Lower leg skin (tissue), 4 donors: ENCODE measurements around the gene ADD2. TPM values are rescaled to one million over a fixed set of nuclear protein-coding genes. Genes with fewer than 3 reads are reported as not detected.

Experiments
- DNase-seq, 2 donors: peaks; one replicate each; pipeline ENCODE4 v3.0.0-alpha.2; 2019; ENCODE audit warnings: low spot score in 2 of 2
- H3K4me3 ChIP-seq: fragments of 200-600 bp; sonication (generic); 2 replicates; pipeline ENCODE4 v1.5.1; 2017; ENCODE audit warnings: mild to moderate bottlenecking, low read depth; ENCODE audit not compliant: poor library complexity, severe bottlenecking
- POLR2A ChIP-seq, 2 donors: fragments of 450-650 bp; IDR thresholded peaks; one replicate each; pipeline ENCODE4 v1.6.1; 2016 to 2017; ENCODE audit warnings: antibody characterized with exemption in 2 of 2, mild to moderate bottlenecking in 1 of 2, moderate library complexity in 1 of 2
- WGBS, 2 donors: methylation state at CpG; one replicate each; pipeline ENCODE4 v1.1.5; 2018; 5-methylcytosine and 5-hydroxymethylcytosine counted together
- intact Hi-C: fragments of 100-400 bp; cut with DNase I; formaldehyde crosslinking; loops from one replicate; pipeline ENCODE4 v1.15.0; 2023; ENCODE audit warnings: low total_unique reads
- total RNA-seq, 4 donors: library from RNA; depleted of rRNA; stranded (reverse); fragments of >200 nt; gene quantifications; one replicate each; pipeline ENCODE4 v1.1.0, GENCODE V29; 2016
- TF ChIP-seq, protein P1 (sequence below), 3 donors: fragments of 450-650 bp; IDR thresholded peaks; one replicate each; pipeline ENCODE4 v1.5.1; 2016; ENCODE audit warnings: antibody characterized with exemption in 3 of 3, mild to moderate bottlenecking in 3 of 3, moderate library complexity in 2 of 3

ADD2 gene
- total RNA-seq, 4 donors from 2014 or later: 0.17 to 1.2 (median 0.54) TPM

DNA sequence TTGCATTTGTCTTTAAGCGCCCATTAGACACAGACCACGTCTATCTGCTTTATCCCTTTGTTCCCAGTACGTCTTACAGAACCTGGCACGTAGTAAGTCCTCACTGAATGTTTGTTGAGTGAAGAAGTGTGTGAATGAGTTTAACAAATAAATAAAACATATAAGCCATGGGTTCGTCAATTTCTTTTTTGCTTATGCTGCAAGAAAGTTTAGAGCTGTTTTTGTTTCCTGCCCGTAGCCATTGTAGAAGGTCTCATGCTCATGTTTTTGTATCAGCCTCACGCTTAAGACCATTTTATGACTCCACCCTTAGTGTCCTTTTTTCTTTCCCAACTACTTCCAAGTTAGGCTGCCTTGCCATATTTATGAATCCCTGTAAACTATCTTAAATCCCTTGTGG lies 2.5 kb downstream of the ADD2 start:
- WGBS, 2 donors: 84 to 90% methylated on average over 7 of the region's 7 CpGs
- intact Hi-C loops: no loop called here
- no peak for TF ChIP-seq POLR2A (IDR thresholded peaks at IDR 0.05)
- TF ChIP-seq, protein P1, sequence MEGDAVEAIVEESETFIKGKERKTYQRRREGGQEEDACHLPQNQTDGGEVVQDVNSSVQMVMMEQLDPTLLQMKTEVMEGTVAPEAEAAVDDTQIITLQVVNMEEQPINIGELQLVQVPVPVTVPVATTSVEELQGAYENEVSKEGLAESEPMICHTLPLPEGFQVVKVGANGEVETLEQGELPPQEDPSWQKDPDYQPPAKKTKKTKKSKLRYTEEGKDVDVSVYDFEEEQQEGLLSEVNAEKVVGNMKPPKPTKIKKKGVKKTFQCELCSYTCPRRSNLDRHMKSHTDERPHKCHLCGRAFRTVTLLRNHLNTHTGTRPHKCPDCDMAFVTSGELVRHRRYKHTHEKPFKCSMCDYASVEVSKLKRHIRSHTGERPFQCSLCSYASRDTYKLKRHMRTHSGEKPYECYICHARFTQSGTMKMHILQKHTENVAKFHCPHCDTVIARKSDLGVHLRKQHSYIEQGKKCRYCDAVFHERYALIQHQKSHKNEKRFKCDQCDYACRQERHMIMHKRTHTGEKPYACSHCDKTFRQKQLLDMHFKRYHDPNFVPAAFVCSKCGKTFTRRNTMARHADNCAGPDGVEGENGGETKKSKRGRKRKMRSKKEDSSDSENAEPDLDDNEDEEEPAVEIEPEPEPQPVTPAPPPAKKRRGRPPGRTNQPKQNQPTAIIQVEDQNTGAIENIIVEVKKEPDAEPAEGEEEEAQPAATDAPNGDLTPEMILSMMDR (IDR thresholded peaks at IDR 0.05): no peak
- no peak for DNase-seq
- no peak overlapping the region for H3K4me3 ChIP-seq

DNA sequence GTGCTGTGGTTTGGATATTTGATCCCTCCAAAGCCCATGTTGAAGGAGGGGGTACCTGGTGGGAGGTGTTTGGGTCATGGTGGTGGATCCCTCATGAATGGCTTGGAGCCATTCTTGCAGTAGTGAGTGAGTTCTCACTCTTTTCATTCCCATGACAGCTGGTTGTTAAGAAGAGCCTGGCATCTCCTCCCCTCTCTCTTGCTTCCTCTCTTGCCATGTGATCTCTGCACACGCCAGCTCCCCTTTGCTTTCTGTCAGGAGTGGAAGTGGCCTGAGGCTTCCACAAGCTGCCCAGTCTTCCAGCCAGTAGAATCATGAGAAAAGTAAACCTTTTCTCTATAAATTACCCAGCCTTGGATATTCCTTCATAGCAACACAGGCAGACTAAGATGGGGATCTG lies 8.6 kb downstream of the ADD2 start:
- no peak for DNase-seq
- TF ChIP-seq, protein P1 (IDR thresholded peaks at IDR 0.05): no peak
- no peak for TF ChIP-seq POLR2A (IDR thresholded peaks at IDR 0.05)
- intact Hi-C loops: no loop called here
- H3K4me3 ChIP-seq: no peak overlapping the region
- WGBS, 2 donors: 59 to 65% methylated on average over 1 of the region's 1 CpG

DNA sequence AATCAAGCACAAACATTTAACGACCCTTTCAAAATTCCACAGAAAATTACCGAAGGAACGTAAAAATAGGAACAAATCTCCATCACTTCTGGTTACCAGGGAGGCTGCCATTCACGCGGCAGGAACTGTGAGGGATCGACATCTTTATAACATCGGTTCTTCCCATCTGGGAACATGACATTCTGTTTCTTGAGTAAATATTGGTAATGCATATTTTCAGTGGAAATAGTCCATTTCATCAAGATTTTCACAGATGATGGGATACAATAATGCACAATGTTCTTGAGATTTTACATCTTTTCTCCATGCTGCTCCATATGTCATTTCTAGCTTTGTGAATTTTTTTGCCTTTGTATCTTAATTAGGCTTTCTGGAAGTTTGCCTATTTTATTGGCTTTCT lies 10.0 kb downstream of the ADD2 start:
- no peak overlapping the region for H3K4me3 ChIP-seq
- DNase-seq: no peak
- intact Hi-C loops: no loop called here
- WGBS, 2 donors: 91 to 92% methylated on average over 7 of the region's 7 CpGs
- TF ChIP-seq POLR2A (IDR thresholded peaks at IDR 0.05): no peak
- TF ChIP-seq, protein P1 (IDR thresholded peaks at IDR 0.05): no peak

DNA sequence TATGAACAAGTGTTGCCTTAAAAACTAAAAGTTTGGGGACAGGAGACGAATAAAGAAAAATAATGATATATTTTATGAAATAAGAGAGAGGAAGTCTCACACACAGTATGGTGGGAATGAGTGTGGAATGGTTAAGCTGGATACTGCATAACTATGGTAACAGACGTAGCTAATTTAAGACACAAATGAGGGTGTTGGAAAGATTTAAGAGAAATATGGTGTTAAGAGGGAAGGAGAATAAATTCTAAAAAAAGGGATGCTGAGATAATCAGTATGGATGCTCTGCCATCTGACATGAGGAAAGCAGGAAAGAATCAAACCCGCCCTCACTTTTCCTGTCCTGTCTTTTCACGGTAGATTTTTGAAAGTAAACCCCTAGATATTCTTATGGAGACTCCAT lies 10.6 kb downstream of the ADD2 start:
- TF ChIP-seq, protein P1 (IDR thresholded peaks at IDR 0.05): no peak
- no peak for TF ChIP-seq POLR2A (IDR thresholded peaks at IDR 0.05)
- intact Hi-C loops: no loop called here
- 80 to 81% methylated on average over 4 of the region's 4 CpGs for WGBS, 2 donors
- no peak overlapping the region for H3K4me3 ChIP-seq
- DNase-seq: no peak

DNA sequence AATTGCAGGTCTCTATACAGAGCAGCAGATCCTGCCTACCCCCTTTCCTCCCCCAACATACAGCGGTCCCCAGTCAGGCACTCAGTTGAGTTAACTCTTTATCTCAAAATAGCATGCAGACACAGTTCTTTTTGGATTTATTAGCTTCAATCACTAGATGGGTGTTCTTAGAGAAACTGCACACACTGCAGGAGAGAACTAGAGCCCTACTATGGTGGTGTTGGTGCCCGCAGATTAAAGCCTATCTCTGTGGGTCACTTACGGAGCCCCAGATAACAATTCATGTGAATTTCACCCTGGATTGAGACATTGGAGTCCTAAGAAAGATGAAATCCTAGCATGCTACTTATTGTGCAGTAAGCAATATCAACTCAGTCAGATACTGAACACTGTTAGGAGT lies 11.9 kb downstream of the ADD2 start:
- no peak for DNase-seq
- TF ChIP-seq POLR2A (IDR thresholded peaks at IDR 0.05): no peak
- TF ChIP-seq, protein P1 (IDR thresholded peaks at IDR 0.05): no peak
- intact Hi-C loops: no loop called here
- WGBS, 2 donors: 95 to 96% methylated on average over 3 of the region's 3 CpGs
- H3K4me3 ChIP-seq: no peak overlapping the region

DNA sequence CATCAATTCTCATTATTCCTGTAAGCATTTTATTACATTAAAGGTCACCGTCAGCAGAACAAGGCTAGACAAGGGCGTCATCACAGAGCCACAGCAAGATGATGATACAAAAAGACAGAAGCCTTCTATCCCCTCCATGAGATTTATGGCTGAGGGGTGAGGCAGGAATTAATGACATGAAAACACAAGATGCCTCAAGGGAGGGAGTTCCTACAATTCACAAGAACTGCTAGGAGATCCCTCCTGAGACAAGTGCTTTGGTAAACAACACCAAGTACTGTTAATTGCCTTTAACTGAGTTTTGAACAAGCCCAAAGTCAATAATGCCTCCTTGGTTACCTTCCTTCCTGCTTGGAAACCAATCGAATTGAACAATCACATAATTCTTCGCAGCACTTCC lies 14.1 kb downstream of the ADD2 start:
- intact Hi-C loops: no loop called here
- 55 to 65% methylated on average over 4 of the region's 4 CpGs for WGBS, 2 donors
- no peak for DNase-seq
- no peak overlapping the region for H3K4me3 ChIP-seq
- TF ChIP-seq POLR2A (IDR thresholded peaks at IDR 0.05): no peak
- TF ChIP-seq, protein P1 (IDR thresholded peaks at IDR 0.05): no peak
